Measurements from ENCODE around the gene CACNA2D2.

CACNA2D2 gene

GRCh38 chr3:50524746-50525145, 21.3 kb upstream of the CACNA2D2 start:
- Histone ChIP-seq H3K27ac (ENCODE audit: low read depth, low read length) (no peak overlapping the region), H3K36me3 (ENCODE audit: low read length) (no peaks in the 10 kb centered on the region), H3K79me2 (ENCODE audit: insufficient read depth, low read length) (no peaks in the 10 kb centered on the region), H3F3A (ENCODE audit: insufficient read depth) (no peaks in the 10 kb centered on the region), H3K9me3 (ENCODE audit: insufficient read depth, low read length) (no peaks in the 10 kb centered on the region), H2AFZ (ENCODE audit: low read depth, low read length, severe bottlenecking) (no peak overlapping the region), H4K20me1 (ENCODE audit: low read depth, low read length) (no peaks in the 10 kb centered on the region), H3K9ac (ENCODE audit: low read length) (no peak overlapping the region), H3K4me3 (ENCODE audit: insufficient read depth, low read length, poor library complexity, severe bottlenecking) (no peak overlapping the region), H3K27me3 (ENCODE audit: low read length) (no peaks in the 10 kb centered on the region), H3K4me2 (ENCODE audit: low read depth, low read length, poor library complexity, severe bottlenecking) (no peak overlapping the region), H3K9me2 (replicated peaks; ENCODE audit: insufficient read depth, low read length) (no peaks in the 10 kb centered on the region)
- no peak for TF ChIP-seq EZH2phosphoT487 (conservative IDR thresholded peaks at IDR 0.05; ENCODE audit: low read length)
- TF ChIP-seq CTCF (IDR thresholded peaks at IDR 0.05; ENCODE audit: insufficient read depth, low read length, poor library complexity, severe bottlenecking): no peak

GRCh38 chr3:50523279-50523811, 19.9 kb upstream of the CACNA2D2 start:
- H3K27me3 ChIP-seq (ENCODE audit: low read length): no peaks in the 10 kb centered on the region

GRCh38 chr3:50521572-50521971, 18.1 kb upstream of the CACNA2D2 start:
- Histone ChIP-seq H3K27me3 (ENCODE audit: low read length) (no peaks in the 10 kb centered on the region), H3K36me3 (ENCODE audit: low read length) (no peaks in the 10 kb centered on the region), H2AFZ (ENCODE audit: low read depth, low read length, severe bottlenecking) (no peak overlapping the region), H3K4me2 (ENCODE audit: low read depth, low read length, poor library complexity, severe bottlenecking) (no peak overlapping the region), H3K9ac (ENCODE audit: low read length) (no peak overlapping the region), H3F3A (ENCODE audit: insufficient read depth) (no peaks in the 10 kb centered on the region), H3K79me2 (ENCODE audit: insufficient read depth, low read length) (no peaks in the 10 kb centered on the region), H3K4me3 (ENCODE audit: insufficient read depth, low read length, poor library complexity, severe bottlenecking) (no peak overlapping the region), H3K27ac (ENCODE audit: low read depth, low read length) (no peak overlapping the region), H3K9me3 (ENCODE audit: insufficient read depth, low read length) (no peaks in the 10 kb centered on the region), H4K20me1 (ENCODE audit: low read depth, low read length) (no peaks in the 10 kb centered on the region), H3K9me2 (replicated peaks; ENCODE audit: insufficient read depth, low read length) (no peaks in the 10 kb centered on the region)
- no peak for TF ChIP-seq EZH2phosphoT487 (conservative IDR thresholded peaks at IDR 0.05; ENCODE audit: low read length)
- no peak for TF ChIP-seq CTCF (IDR thresholded peaks at IDR 0.05; ENCODE audit: insufficient read depth, low read length, poor library complexity, severe bottlenecking)

More at GRCh38 chr3:50523279-50523811, 19.9 kb upstream of the CACNA2D2 start:
- TF ChIP-seq CTCF (IDR thresholded peaks at IDR 0.05; ENCODE audit: insufficient read depth, low read length, poor library complexity, severe bottlenecking): no peak
- Histone ChIP-seq H3K79me2 (ENCODE audit: insufficient read depth, low read length) (no peaks in the 10 kb centered on the region), H3K9me2 (replicated peaks; ENCODE audit: insufficient read depth, low read length) (no peaks in the 10 kb centered on the region), H3F3A (ENCODE audit: insufficient read depth) (no peaks in the 10 kb centered on the region), H3K9ac (ENCODE audit: low read length) (no peak overlapping the region), H3K36me3 (ENCODE audit: low read length) (no peaks in the 10 kb centered on the region), H3K9me3 (ENCODE audit: insufficient read depth, low read length) (no peaks in the 10 kb centered on the region), H2AFZ (ENCODE audit: low read depth, low read length, severe bottlenecking) (no peak overlapping the region), H3K27ac (ENCODE audit: low read depth, low read length) (no peak overlapping the region), H3K4me2 (ENCODE audit: low read depth, low read length, poor library complexity, severe bottlenecking) (no peak overlapping the region), H3K4me3 (ENCODE audit: insufficient read depth, low read length, poor library complexity, severe bottlenecking) (no peak overlapping the region), H4K20me1 (ENCODE audit: low read depth, low read length) (no peaks in the 10 kb centered on the region)

All from SU-DHL-6 (cell line).